H1 (cell line): ENCODE measurements around the gene IFT27. TPM values are rescaled to one million over a fixed set of nuclear protein-coding genes. Genes with fewer than 3 reads are reported as not detected.

ENCODE experiments used
- CTCF ChIA-PET: fragments of 300-600 bp; sonication (Branson Sonifier 250); formaldehyde crosslinking; loops from one replicate; lab custom pipeline; 2021; ENCODE audit not compliant: partially characterized antibody; lab: Charles Lee
- POLR2A ChIA-PET: fragments of 300-600 bp; sonication (Branson Sonifier 250); formaldehyde crosslinking; loops from one replicate; lab custom pipeline; 2021; ENCODE audit warnings: inconsistent platforms; ENCODE audit not compliant: partially characterized antibody; lab: Charles Lee
- DNase-seq, 2 experiments: peaks; one replicate each; pipeline versions ENCODE4 v3.0.0 to v3.0.0-alpha.2; 2010 to 2022; ENCODE audit warnings: low spot score in 2 of 2, low read depth in 1 of 2, mixed read lengths in 1 of 2
- FAIRE-seq: peaks from 2 replicates; lab custom pipeline; 2011; peaks lifted over from hg19 to GRCh38; lab: Jason Lieb, UNC
- H2AFZ ChIP-seq: 2 replicates; pipeline ENCODE4 v1.8.1; 2012; ENCODE audit warnings: low read length, inconsistent platforms
- H2AK5ac ChIP-seq: 2 replicates; pipeline ENCODE4 v1.6.1; 2013; ENCODE audit warnings: low read depth, low read length
- H2BK120ac ChIP-seq: replicated peaks from 2 replicates; pipeline ENCODE3; 2013; ENCODE audit warnings: low read depth, low read length, inconsistent platforms
- H2BK12ac ChIP-seq: 2 replicates; pipeline ENCODE4 v1.6.1; 2013; ENCODE audit warnings: low read depth, low read length
- H2BK15ac ChIP-seq: 2 replicates; pipeline ENCODE4 v1.6.1; 2013; ENCODE audit warnings: low read length
- H2BK20ac ChIP-seq: 2 replicates; pipeline ENCODE4 v1.6.1; 2013; ENCODE audit warnings: low read length
- H2BK5ac ChIP-seq: 2 replicates; pipeline ENCODE4 v1.6.1; 2013; ENCODE audit warnings: low read depth, low read length
- H3K14ac ChIP-seq: 2 replicates; pipeline ENCODE4 v1.6.1; 2013; ENCODE audit warnings: inconsistent platforms; ENCODE audit not compliant: insufficient read length
- H3K18ac ChIP-seq: 2 replicates; pipeline ENCODE4 v1.6.1; 2013; ENCODE audit warnings: low read length; ENCODE audit errors: extremely low read depth
- H3K23ac ChIP-seq: 2 replicates; pipeline ENCODE4 v1.6.1; 2013; ENCODE audit warnings: inconsistent platforms; ENCODE audit not compliant: insufficient read length
- H3K23me2 ChIP-seq: 2 replicates; pipeline ENCODE4 v1.6.1; 2013; ENCODE audit warnings: low read depth, low read length
- H3K27ac ChIP-seq: 2 replicates; pipeline ENCODE4 v1.6.1; 2011; ENCODE audit warnings: low read depth, low read length, inconsistent platforms
- H3K27me3 ChIP-seq, 4 experiments: replicated peaks in 1 of 4; 1 replicate in 1 of 4; 2 replicates in 3 of 4; pipeline versions ENCODE4 v1.6.1 to v1.8.1; 2011 to 2013; ENCODE audit warnings: low read length in 3 of 4, mild to moderate bottlenecking in 3 of 4, inconsistent platforms in 2 of 4, mixed read lengths in 2 of 4, moderate library complexity in 1 of 4; ENCODE audit not compliant: control insufficient read depth in 3 of 4, insufficient read depth in 3 of 4; ENCODE audit errors: extremely low read depth in 1 of 4
- H3K36me3 ChIP-seq, 4 experiments: 2 replicates each; pipeline versions ENCODE4 v1.6.1 to v1.8.1; 2011 to 2013; ENCODE audit warnings: mild to moderate bottlenecking in 4 of 4, low read length in 3 of 4, moderate library complexity in 2 of 4, control low read depth in 1 of 4, inconsistent platforms in 1 of 4; ENCODE audit not compliant: insufficient read depth in 4 of 4, control insufficient read depth in 2 of 4
- H3K4ac ChIP-seq: replicated peaks from 2 replicates; pipeline ENCODE3; 2013; ENCODE audit warnings: low read length, low read depth, mixed read lengths, inconsistent platforms; ENCODE audit not compliant: insufficient read length
- H3K4me1 ChIP-seq, 4 experiments: replicated peaks in 1 of 4; 1 replicate in 1 of 4; 2 replicates in 3 of 4; pipeline versions ENCODE4 v1.6.1 to v1.8.1; 2011 to 2013; ENCODE audit warnings: low read length in 3 of 4, inconsistent platforms in 2 of 4, mixed read lengths in 1 of 4; ENCODE audit not compliant: insufficient read depth in 4 of 4, control insufficient read depth in 3 of 4
- H3K4me2 ChIP-seq, 2 experiments: 2 replicates each; pipeline versions ENCODE4 v1.6.1 to v1.8.1; 2011 to 2013; ENCODE audit warnings: low read depth in 2 of 2, low read length in 2 of 2, control low read depth in 1 of 2, inconsistent platforms in 1 of 2, mild to moderate bottlenecking in 1 of 2; ENCODE audit not compliant: insufficient read depth in 1 of 2
- H3K4me3 ChIP-seq, 4 experiments: fragments of 200-600, 300-600 bp in 1 of 4; sonication (generic), shearing (Covaris generic), sonication (Bioruptor Twin) in 1 of 4; 2 replicates each; pipeline versions ENCODE4 v1.5.1 to v1.8.1; 2011 to 2016; ENCODE audit warnings: low read length in 4 of 4, low read depth in 3 of 4, control low read depth in 2 of 4, inconsistent platforms in 2 of 4, mild to moderate bottlenecking in 2 of 4, mixed read lengths in 1 of 4, moderate library complexity in 1 of 4; ENCODE audit not compliant: insufficient read depth in 2 of 4; ENCODE audit errors: extremely low read depth in 1 of 4
- H3K56ac ChIP-seq: replicated peaks from 2 replicates; pipeline ENCODE3; 2013; ENCODE audit warnings: low read depth, mild to moderate bottlenecking, mixed read lengths, low read length, inconsistent platforms; ENCODE audit not compliant: insufficient read length
- H3K79me1 ChIP-seq: 2 replicates; pipeline ENCODE4 v1.6.1; 2013; ENCODE audit warnings: low read depth, low read length, control low read depth
- H3K79me2 ChIP-seq, 2 experiments: 2 replicates each; pipeline versions ENCODE4 v1.6.1 to v1.8.1; 2012 to 2013; ENCODE audit warnings: low read length in 2 of 2, mild to moderate bottlenecking in 2 of 2, inconsistent platforms in 1 of 2; ENCODE audit not compliant: insufficient read depth in 2 of 2, control insufficient read depth in 1 of 2
- H3K9ac ChIP-seq, 4 experiments: replicated peaks in 1 of 4; 1 replicate in 1 of 4; 2 replicates in 3 of 4; pipeline versions ENCODE4 v1.6.1 to v1.8.1; 2011 to 2013; ENCODE audit warnings: low read depth in 3 of 4, low read length in 3 of 4, control low read depth in 2 of 4, mild to moderate bottlenecking in 2 of 4, moderate library complexity in 2 of 4, inconsistent platforms in 1 of 4; ENCODE audit errors: extremely low read depth in 1 of 4
- H3K9me3 ChIP-seq, 2 experiments: 2 replicates each; pipeline versions ENCODE4 v1.6.1 to v1.8.1; 2012 to 2013; ENCODE audit warnings: mild to moderate bottlenecking in 2 of 2, moderate library complexity in 2 of 2, control low read depth in 1 of 2, inconsistent platforms in 1 of 2, low read depth in 1 of 2, low read length in 1 of 2, mixed read lengths in 1 of 2; ENCODE audit not compliant: insufficient read depth in 2 of 2
- H4K20me1 ChIP-seq, 2 experiments: replicated peaks in 1 of 2; 2 replicates each; pipeline versions ENCODE3 to v1.8.1; 2011 to 2013; ENCODE audit warnings: inconsistent platforms in 2 of 2, low read length in 2 of 2, mild to moderate bottlenecking in 1 of 2; ENCODE audit not compliant: insufficient read depth in 2 of 2, control insufficient read depth in 1 of 2
- H4K5ac ChIP-seq: 2 replicates; pipeline ENCODE4 v1.6.1; 2013; ENCODE audit warnings: low read length, low read depth, mixed read lengths, inconsistent platforms; ENCODE audit not compliant: insufficient read length
- H4K8ac ChIP-seq: 2 replicates; pipeline ENCODE4 v1.8.0; 2013; ENCODE audit warnings: mild to moderate bottlenecking, moderate library complexity, low read length, inconsistent platforms; ENCODE audit not compliant: insufficient read depth; ENCODE audit errors: extremely low read depth
- H4K91ac ChIP-seq: replicated peaks from 2 replicates; pipeline ENCODE3; 2013; ENCODE audit warnings: low read length, mixed read lengths, inconsistent platforms; ENCODE audit not compliant: insufficient read length
- CBX5 ChIP-seq: fragments of 300-800, 300-1000 bp; sonication (generic); IDR thresholded peaks from 2 replicates; pipeline ENCODE4 v1.7.1; 2016; ENCODE audit warnings: antibody characterized with exemption, low read length, low read depth
- CTBP2 ChIP-seq: IDR thresholded peaks from 2 replicates; pipeline ENCODE4 v1.7.0; 2011; ENCODE audit warnings: borderline replicate concordance, mild to moderate bottlenecking, moderate library complexity, mixed read lengths, low read length; ENCODE audit not compliant: insufficient read depth, insufficient read length
- E2F6 ChIP-seq: IDR thresholded peaks from 2 replicates; pipeline ENCODE4 v1.6.1; 2012; ENCODE audit warnings: inconsistent platforms
- EZH2 ChIP-seq: fragments of 200-600 bp; sonication (generic); IDR thresholded peaks from 2 replicates; pipeline ENCODE4 v1.7.1; 2012; ENCODE audit warnings: low read depth, mild to moderate bottlenecking, moderate library complexity, low read length, inconsistent platforms; ENCODE audit not compliant: severe bottlenecking
- HDAC6 ChIP-seq: IDR thresholded peaks from one replicate; pipeline ENCODE4 v1.7.1; 2012; ENCODE audit warnings: low read depth, mild to moderate bottlenecking, inconsistent platforms, low read length, moderate library complexity
- MAFK ChIP-seq: IDR thresholded peaks from 2 replicates; pipeline ENCODE4 v1.6.1; 2012; ENCODE audit warnings: low read depth, mild to moderate bottlenecking, improper control_type of control experiment, low read length
- POLR2A ChIP-seq, 2 experiments: IDR thresholded peaks; 1 replicate in 1 of 2; 2 replicates in 1 of 2; pipeline ENCODE4 v1.6.1; 2011; ENCODE audit warnings: low read depth in 2 of 2, low read length in 2 of 2, mild to moderate bottlenecking in 2 of 2; ENCODE audit errors: control extremely low read depth in 1 of 2
- SP4 ChIP-seq: IDR thresholded peaks from 2 replicates; pipeline ENCODE4 v1.6.1; 2012; ENCODE audit warnings: low read length, inconsistent platforms
- SUZ12 ChIP-seq: fragments of 200-600 bp; sonication (generic); IDR thresholded peaks from 2 replicates; pipeline ENCODE4 v1.6.1; 2012; ENCODE audit warnings: mild to moderate bottlenecking, inconsistent platforms, low read length, moderate library complexity, mixed read lengths
- TAF1 ChIP-seq: IDR thresholded peaks from 2 replicates; pipeline ENCODE4 v1.6.1; 2011; ENCODE audit warnings: mild to moderate bottlenecking, low read depth, low read length
- TBP ChIP-seq: IDR thresholded peaks from 2 replicates; pipeline ENCODE4 v1.6.1; 2011; ENCODE audit warnings: low read depth, low read length, improper control_type of control experiment
- USF2 ChIP-seq: IDR thresholded peaks from 2 replicates; pipeline ENCODE4 v1.6.1; 2011; ENCODE audit warnings: low read length, improper control_type of control experiment
- WGBS, 2 experiments: shearing (Covaris generic) in 1 of 2; methylation state at CpG; one replicate each; pipeline versions ENCODE4 v1.1.6 to v1.1.7; 2013 to 2015; ENCODE audit warnings: low lambda C conversion rate in 2 of 2, mixed read lengths in 2 of 2, inconsistent platforms in 1 of 2, low coverage in 1 of 2, missing lambda C conversion rate in 1 of 2; ENCODE audit not compliant: insufficient replicate concordance in 2 of 2, insufficient coverage in 1 of 2, insufficient read length in 1 of 2; ENCODE audit errors: extremely low coverage in 1 of 2, missing lambda C conversion rate in 1 of 2; 5-methylcytosine and 5-hydroxymethylcytosine counted together
- polyA plus RNA-seq, 7 experiments: library from polyadenylated mRNA; depleted of rRNA in 3 of 7; stranded (reverse) in 5 of 7; unstranded in 2 of 7; fragments of >200 nt in 5 of 7; fragments of 200-250 nt in 2 of 7; gene quantifications; 1 replicate in 5 of 7; 2 replicates in 1 of 7; 4 replicates in 1 of 7; pipeline versions ENCODE4 v1.2.1 to v1.2.3, GENCODE V29; 2011 to 2013; ENCODE audit warnings: missing spikeins in 2 of 7, mixed read lengths in 2 of 7
- total RNA-seq: library from RNA; stranded (reverse); fragmentation: NEBNext Ultra II Directional; extraction: Animal tissue kit (Norgen Biotek cat#: 25700); gene quantifications from 2 replicates; pipeline ENCODE4 v1.2.1, GENCODE V29; 2021

The IFT27 gene
- total and polyA plus RNA-seq, 2 of the 8 experiments (the other 6 are each of a cell fraction or from before 2014, with no cell fraction given), result 36.4 to 46.2 TPM

GRCh38 chr22:36730176-36730858 lies 45.6 kb downstream of the IFT27 start:
- CTCF ChIA-PET, result interaction anchor here (0.6 to 4.9 kb wide), 3 partner anchors 27 to 182 kb away, joined by 3 to 22 read pairs (median 4); no protein-coding TSS in a partner anchor
- POLR2A ChIA-PET, result no interaction called here
- Histone ChIP-seq H2BK120ac (no peak overlapping the region), H2BK15ac (no peak overlapping the region), H3K9ac (no peak overlapping the region), H3K36me3 (no peaks in the 10 kb centered on the region), H2BK5ac (no peak overlapping the region), H3K18ac (no peak overlapping the region), H3K14ac (no peak overlapping the region), H3K4ac (no peak overlapping the region), H3K27ac (no peak overlapping the region), H2BK12ac (no peak overlapping the region), H2AFZ (no peak overlapping the region), H3K4me1 (no peaks in the 10 kb centered on the region; a peak in 1 of 7 replicates), H3K56ac (no peak overlapping the region), H4K8ac (no peak overlapping the region), H4K5ac (no peak overlapping the region), H4K91ac (no peak overlapping the region), H3K79me2 (no peaks in the 10 kb centered on the region), H4K20me1 (peaks cover 0 to 4% of the 10 kb centered on the region in 2 experiments), H3K79me1 (no peaks in the 10 kb centered on the region), H3K23me2 (no peaks in the 10 kb centered on the region), H3K4me3 (no peak overlapping the region), H2BK20ac (no peak overlapping the region), H3K9me3 (no peaks in the 10 kb centered on the region), H3K4me2 (no peak overlapping the region), H3K23ac (no peak overlapping the region), H2AK5ac (no peak overlapping the region), H3K27me3 (peaks cover 0 to 3% (median 0%) of the 10 kb centered on the region in 4 experiments; a peak in 2 of 7 replicates)
- 88% methylated on average over 19 of the region's 19 CpGs; no CpG with 5 or more reads in 1 of the 2 experiments for WGBS, 2 experiments
- DNase-seq, result no peak
- FAIRE-seq, result no peak
- TF ChIP-seq TAF1 (no peak), SP4 (no peak), TBP (no peak), USF2 (no peak), CTBP2 (no peak), MAFK (no peak), POLR2A (IDR thresholded peaks at IDR 0.05; ENCODE audit: control extremely low read depth in 1 of 2, low read depth in 2 of 2, low read length in 2 of 2) (no peak), EZH2 (no peak), HDAC6 (no peak), E2F6 (no peak), CBX5 (no peak), SUZ12 (no peak)
